HL-60 (cell line): ENCODE results near the gene TEX29.

Experiments used
- POLR2AphosphoS5 ChIP-seq: IDR thresholded peaks from 2 replicates; pipeline ENCODE4 v1.6.1; 2012; ENCODE audit warnings: low read depth
- TF ChIP-seq, protein P1 (sequence below): IDR thresholded peaks from one replicate; pipeline ENCODE4 v1.5.1; 2011; ENCODE audit warnings: low read length, control low read depth, inconsistent platforms; ENCODE audit not compliant: insufficient read depth

- TF ChIP-seq, protein P1, sequence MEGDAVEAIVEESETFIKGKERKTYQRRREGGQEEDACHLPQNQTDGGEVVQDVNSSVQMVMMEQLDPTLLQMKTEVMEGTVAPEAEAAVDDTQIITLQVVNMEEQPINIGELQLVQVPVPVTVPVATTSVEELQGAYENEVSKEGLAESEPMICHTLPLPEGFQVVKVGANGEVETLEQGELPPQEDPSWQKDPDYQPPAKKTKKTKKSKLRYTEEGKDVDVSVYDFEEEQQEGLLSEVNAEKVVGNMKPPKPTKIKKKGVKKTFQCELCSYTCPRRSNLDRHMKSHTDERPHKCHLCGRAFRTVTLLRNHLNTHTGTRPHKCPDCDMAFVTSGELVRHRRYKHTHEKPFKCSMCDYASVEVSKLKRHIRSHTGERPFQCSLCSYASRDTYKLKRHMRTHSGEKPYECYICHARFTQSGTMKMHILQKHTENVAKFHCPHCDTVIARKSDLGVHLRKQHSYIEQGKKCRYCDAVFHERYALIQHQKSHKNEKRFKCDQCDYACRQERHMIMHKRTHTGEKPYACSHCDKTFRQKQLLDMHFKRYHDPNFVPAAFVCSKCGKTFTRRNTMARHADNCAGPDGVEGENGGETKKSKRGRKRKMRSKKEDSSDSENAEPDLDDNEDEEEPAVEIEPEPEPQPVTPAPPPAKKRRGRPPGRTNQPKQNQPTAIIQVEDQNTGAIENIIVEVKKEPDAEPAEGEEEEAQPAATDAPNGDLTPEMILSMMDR = no peak
- TF ChIP-seq POLR2AphosphoS5 = no peak
Measured at GRCh38 chr13:111325941-111326620, 5.6 kb downstream of the TEX29 start.
